Activated CD4-positive, alpha-beta T cell treated with anti-CD3 and anti-CD28 coated beads for 4 hours (primary cell): ENCODE measurements around the gene HOXA1.

Experiments used
- DNase-seq, 2 donors: peaks; one replicate each; pipeline ENCODE4 v3.0.0-alpha.2; 2020

HOXA1 gene

DNA sequence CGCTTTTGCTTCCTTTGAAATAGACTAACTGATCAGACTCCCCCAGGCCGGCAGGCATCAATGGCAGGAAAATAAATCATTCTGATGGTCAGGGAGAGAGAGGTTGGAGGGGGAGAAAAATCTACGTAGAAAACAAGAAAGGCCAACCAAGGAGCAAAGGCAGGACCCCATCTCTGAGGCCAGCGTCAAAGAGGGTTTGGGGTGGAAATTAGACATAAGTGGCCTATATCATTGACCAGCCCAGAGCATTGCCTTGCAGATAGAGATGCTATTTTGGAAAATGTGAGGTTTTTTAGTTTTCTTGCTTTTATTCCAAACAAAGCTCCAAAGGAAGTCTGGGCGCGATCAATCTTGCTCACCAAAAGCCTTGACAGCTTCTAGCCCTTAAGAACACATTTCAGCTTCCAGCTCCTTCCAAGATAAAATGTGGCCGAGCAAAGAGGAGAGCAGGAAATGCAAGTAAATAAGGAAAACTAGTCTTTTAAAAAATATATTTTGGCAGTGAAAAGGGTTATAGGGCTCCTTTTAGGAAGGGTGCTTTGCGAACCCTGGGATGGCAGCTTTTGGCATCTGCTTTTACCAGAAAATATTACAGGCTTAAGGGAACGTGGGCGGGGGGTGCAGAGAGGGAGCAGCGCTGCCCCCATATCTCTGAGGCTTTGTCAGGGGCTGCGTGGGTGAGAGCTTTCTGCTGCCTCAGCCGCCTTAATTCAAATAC lies 8.7 kb upstream of the HOXA1 start:
- DNase-seq, result no peak

DNA sequence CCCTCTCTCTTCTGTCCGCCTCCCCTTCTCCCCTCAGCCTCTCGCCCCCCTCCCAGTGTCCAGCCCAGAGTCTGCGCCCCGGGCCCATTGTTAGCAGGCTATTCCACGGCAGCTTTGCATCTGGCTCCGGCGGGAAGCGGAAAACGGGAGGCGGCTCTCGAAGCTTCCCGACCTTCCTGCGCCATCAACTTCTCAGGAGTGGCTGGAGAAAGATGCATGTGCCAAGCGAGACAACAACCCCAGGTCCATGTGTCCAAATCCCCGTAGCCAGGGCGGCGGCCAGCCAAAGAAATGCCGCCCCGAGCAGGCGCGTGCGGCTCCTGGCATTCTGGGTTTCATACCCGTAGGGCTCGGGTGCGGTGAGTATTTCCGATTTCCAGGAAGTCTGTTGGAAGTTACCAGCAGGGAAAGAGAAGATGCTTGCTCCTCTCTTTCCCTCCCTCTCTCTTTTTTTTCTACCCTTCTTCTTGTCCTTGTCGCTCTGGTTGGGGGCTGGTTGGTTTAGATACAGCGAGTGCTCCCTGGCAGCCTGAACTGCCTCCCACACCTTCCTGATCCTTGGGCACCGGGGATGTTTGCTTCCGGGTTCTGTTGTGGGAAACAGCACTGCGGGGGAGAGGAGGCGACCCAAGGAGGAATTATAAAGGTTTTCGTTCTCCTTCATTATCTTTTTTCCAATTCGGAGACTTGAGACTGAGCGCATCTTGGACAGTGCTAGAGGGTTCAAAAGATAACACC lies 7.9 kb upstream of the HOXA1 start:
- no peak for DNase-seq

DNA sequence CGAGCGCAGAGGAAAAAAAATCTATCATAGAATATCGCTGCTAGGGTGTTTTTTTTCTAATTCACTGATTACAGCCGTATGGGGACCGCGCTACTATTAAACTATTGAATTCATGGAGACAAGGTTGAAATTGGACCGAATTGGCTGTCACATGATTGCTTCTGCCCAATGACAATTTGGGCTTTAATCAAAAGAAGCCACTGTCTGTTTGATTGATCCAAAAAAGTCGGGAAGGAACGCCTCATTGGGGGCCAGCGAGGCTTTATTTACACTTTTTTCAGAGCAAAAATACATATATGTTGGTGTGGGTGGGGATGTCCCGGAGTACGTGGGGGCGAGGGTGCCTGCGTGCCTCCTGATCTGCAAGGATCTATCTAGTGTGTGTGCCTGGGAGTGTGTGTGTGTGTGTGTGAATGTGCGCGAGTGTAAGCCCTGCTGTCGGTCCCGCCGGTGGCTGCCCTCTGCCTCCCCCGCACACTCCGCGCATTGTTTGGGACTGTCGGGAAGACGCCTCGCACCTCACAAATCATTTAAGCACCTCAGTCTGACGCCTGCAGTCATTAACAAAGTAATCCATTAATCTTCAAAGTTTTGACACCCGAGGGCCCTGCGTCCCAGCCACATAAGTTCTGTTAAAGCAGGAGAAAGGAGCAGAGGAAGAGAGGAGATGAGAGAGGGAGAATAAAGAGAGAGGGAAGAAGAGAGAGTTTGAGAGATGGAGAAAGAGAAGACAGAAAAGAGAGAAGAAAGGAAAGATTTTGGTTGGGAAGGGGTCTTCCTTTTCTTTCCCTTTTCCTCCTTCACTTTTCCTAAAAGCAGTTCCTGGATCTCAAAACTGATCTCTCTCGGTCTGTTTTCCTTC lies 7.0 kb upstream of the HOXA1 start, which contains the start of gene HOXA2:
TSS of gene HOXA2 (minus strand) at position 103 of the 862 bp plus-strand sequence. CDS start 183 bp downstream, outside the sequence.
- no peak for DNase-seq

DNA sequence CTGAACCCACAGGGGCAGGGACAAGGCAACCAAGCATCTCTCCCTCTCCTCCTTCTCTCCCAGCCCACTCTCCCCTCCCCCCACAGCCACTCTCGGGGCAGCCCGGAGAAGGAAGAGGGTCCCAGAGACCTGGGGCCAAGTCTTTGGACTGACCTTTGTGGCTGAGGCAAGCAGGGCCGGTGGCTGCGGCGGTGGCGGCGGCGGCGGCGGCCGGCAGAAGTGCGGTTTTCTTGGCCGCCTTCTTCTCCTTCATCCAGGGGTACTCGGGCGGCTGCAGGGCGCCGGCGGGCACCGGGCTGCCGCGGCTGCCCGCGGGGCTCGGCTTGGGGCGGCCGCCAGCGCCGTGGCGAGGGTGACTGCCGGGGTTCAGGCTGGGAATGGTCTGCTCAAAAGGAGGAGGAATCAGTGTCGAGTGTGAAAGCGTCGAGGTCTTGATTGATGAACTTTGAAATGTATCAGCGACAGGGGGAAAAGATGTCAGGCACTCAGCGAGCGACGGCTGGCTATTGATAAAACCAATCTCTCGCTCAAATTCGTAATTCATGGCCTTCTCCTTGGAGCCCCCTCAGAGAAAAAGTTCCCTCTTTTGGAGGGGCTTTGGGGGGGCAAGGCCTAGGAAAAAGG lies 6.3 kb upstream of the HOXA1 start:
- DNase-seq, result no peak

DNA sequence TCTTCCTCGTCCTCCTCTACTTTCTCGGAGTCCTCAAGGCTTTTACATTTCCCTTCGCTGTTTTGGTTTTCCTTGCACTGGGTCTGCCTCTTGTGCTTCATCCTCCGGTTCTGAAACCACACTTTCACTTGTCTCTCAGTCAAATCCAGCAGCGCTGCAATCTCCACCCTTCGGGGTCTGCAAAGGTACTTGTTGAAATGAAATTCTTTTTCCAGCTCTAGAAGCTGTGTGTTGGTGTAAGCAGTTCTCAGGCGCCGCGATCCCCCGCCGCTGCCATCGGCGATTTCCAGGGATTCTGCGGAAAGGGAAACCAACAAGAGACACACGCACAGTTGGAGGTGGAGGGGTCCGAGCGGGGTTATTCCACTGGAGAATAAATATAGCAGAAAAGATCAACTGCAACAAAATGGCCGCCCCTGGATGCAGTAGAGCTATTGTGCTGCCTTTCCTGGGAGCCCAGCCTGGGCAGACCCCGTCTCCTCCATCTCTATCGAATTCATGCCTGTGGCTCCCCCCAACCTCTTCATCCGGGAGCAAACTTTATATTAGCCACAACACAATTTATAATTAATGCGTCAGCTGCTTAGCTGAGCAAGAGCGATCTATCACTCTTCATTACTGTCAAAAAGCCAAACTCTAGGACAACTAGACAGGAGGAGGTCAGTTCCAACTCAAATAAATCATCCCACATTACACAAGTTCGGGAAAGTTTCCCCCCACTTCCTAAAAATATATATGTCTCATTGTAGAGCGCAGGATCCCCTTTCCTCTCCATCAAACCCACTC lies 5.6 kb upstream of the HOXA1 start:
- DNase-seq, result no peak

DNA sequence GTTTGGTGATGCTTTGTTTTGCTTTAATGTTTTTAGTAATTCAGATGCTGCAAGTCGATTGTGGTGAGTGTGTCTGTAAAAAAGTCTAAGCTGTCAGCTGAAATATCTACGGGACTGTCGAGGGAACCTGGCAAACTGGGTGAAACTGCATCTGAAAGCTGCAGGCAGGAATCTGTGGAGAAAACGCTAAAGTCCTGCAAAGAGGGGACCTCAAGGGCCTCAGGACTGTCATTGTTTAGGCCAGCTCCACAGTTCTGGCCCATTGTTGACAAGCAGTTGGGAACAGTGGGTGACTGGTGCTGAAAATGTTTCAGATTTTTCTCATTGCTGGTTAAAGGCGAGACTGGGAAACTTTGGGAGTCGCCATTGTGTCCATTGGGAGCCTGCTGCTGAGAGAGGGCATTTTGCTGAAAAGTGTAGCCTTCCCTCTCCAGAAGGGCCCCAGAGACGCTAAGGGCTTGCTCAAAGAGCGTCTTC lies 4.9 kb upstream of the HOXA1 start:
- no peak for DNase-seq

DNA sequence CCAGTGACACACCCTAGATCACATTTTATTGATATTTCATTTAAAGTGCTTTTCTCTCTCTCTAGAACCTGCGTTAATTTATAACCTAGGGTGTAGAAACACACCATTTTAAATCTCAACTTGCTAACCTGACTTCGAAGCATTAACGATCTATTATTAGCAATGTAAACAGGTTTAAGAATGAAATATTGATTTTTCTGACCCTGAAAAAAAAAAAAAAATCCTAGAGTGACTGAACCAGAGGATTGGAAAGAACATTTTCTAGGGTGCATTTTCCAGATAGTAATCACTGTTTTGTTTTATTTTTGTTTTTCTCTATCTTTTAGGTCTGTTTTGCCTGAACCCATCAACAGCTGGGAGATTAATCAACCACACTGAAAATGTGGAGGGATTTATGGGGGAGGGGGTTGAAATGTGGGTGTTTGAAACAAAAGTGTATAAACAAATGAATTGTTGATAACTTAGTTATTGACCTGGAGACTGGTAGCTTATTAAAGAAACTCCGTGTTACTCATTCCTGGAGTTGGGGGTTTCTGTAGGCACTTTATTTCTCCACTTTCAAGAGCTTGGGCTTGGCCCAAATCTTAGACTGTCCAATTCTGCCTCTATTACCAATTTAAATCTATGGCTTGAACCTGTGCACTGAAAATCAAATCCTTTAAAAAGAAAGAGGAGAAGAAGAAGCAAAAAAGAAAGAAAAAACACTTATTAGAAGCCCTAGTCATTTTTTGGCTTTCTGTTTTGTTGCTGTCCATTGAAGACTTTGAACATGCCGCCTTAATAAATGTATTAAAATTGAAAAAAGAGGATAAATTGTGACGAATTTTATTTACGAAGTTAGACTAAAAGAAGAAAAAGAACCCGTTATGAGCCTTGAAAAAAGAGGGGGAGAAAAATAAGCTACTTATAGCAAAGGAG lies 3.9 kb upstream of the HOXA1 start:
- DNase-seq, result no peak

DNA sequence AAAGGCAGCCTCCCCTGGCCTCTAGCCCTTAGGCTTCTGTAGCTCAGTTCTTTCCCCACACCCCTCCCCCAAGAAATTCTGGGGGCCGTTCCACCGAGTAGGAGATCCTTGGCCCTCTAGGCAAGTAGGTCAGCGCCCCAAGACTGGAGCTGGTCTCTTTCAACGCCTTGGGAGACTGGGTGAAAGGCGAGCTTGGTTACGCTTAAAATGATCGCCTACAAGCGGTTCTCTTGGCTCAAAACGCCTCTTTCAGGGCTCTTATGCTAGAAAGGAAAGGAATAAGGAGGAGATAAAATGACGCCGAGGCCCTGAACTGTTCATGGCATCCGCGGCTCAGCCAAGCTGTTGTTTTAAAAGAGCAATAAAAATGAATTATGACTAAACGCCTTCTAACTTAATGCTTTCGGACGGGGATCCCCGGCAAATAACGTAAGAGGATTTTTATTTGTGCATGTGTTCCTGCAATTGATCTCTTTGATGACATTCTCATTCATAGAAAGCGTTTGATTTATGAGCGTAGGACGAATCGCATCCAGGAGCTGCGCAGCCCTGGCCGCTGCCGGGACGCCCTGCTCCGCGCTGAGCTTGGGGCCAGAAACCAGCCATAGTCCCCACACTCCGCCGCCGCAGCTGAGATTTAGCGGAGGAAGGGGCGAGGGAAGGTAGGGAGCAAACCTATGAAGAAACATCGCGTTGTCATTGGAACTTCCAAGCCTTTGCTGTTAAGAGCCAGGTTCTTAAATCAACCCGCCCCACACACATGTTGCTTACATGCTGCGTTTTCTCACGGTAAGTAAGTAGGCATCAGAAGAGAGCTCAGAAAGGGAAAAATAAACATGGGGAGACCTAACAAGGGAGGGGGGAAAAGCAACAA lies 3.0 kb upstream of the HOXA1 start:
- DNase-seq, result no peak

DNA sequence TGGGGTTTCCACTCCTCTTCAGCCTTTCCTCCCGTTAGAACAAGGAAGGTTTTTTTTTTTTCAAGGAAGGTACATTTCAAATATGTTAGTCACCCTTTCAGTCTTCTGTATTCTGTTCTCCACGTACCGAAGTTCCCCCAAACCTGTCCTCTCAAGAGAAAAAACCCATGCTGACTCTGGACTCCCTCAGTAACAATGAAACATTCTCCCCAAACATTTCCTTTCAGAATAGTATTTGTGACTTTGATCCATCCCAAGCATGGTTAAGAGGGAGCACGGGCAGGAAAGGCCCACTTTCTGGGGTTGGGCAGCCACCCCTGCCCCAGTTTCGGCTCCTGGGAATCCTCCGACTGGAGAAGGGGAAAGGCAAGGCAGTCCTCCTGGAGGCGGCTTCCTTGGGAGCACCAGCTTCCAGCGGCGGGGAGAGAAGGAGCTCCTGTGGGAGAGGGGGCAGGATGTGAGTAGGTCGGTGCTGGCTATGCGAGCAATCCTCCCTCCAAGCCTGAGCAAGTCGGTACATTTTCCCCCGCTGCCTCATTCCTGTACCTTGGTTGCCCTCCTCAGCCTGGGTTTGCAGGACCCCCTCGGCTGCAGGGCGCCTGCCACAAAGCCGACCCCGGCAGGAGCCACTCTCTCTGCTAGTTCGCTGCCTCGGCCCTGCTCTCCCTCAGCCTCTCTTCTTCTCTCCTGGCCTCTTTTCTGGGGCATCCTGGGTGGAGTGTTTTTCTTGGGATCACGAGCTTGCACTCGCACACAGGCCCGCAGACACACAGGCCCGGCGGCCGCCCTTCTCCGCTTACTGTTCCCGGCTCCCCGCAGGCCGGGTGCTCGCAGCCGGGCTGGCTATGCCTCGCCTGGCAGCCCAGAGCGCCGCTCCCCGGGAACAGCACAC lies 2.1 kb upstream of the HOXA1 start:
- DNase-seq, result no peak

DNA sequence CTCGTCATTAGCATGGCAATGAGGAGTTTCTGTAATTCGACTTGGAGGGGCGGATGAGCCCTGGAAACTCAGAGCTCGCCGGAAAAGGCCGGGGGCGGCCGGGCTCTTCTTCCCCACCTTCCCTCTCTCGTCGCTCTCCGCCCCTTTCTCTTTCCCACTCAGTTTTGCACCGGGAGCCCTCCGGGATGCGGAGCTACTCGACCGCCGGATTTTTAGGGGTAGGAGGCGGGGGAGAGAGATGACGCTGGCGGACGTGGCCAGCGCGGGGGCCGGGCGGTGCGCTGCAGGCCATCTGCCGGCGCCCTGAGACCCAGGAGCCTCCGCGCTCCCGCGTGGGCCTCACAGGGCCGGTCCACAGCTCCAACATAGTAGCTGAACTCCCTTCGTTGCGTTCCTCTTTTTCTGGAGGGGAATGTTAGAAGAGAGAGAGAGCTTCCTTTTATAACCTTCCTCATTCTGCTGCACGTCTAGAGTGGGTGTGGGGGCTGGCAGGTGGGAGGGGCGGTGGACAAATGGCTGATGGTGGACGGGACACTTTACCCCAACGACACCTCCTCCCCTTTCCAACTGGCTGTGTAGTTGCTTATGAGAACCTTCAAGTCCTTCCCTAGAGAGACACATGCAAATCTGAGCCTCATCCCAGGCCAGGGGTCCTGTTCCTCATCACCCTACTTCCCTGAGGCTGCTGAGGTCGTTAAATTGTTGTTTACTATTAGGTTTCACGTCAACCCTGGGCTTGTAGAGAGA lies 1.1 kb upstream of the HOXA1 start:
- no peak for DNase-seq

DNA sequence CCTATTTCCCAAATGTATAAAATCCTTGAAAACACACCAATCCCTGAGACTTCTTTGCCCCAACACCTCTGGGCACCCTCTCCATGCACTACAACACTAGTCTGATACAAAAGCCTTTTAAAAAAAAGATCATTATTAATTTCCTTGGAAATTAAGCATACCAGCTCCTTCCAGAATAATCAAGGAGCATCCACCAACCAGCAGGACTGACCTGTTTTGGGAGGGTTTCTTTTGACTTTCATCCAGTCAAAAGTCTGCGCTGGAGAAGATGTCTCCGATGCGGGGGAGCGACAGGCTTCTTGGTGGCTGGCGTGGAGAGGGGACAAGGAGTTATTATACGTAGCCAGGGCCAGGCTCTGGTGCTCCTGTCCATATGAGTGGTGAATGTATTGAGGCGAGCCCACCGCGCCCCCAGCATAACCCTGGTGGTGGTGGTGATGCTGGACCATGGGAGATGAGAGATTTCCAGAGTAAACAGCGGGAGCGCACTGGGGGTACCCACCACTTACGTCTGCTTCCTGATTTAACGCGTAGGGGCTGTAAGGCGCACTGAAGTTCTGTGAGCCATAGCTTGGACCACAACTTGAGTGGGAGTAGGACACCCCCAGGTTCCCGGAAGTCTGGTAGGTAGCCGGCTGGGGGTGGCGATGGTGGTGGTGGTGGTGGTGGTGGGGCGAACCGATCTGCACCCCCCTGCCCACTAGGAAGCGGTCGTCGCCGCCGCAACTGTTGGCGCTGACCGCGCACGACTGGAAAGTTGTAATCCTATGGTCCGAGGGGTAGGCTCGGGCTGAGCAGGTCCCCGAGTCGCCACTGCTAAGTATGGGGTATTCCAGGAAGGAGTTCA lies 527 bp downstream of the HOXA1 start:
- DNase-seq, result peak; percentile 4 to 29

DNA sequence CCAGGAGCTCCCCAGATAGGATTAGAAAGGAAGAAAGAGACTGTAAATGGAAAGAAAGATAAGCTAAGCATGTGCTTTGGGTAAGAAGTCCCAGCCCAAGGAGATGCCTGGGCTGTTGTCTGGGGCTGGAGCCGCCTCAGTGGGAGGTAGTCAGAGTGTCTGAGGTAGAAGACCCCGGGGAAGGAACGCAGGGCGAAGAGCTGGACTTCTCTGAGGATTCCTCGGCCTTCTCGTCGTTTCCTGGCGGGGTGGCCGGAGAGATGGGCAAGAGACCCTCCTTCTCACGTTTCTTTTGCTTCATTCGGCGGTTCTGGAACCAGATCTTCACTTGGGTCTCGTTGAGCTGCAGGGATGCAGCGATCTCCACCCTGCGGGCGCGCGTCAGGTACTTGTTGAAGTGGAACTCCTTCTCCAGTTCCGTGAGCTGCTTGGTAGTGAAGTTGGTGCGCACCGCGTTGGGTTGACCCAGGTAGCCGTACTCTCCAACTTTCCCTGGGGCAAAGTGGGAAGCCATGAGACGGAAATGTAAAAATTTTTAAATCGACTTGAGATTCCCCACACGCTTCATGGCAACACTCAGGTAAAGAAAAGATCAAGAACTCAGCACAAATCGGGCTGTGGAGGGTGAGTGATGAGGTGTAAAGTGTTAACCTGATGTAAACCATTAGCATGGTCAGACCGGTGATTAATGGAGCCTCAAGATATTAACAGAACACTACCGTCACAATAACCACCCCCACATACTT lies 1.3 kb downstream of the HOXA1 start:
- no peak for DNase-seq

DNA sequence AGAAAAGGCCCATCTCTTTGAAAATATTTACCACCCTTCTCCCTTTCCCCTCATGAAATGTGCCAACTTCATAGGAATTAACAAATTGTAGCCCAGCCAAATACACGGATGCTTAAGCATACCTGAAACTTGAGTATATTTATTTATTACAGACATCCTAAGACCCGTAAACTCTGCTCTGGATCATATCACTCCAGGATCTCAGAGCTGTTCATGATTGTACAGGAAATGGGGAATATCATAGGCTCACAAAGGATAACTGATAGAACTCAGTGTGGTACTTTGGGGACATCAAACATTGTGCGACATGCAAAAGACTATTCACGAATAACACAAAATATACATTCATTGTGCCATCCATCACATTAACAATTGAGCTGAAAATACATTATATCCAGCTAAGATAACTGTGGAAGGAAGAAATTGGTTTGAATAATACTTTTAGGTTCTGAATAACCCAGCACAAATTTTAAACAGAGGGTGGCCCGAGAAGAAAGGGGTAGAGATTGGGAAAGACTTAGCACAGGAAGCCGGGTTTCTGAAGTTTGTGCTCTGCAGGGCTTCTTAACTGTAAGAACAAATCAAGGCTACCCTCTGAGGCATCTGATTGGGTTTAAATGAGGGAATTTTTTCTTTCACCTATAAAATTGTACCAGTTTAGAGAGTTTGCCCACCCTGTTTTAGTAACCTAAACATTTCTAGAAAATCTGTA lies 2.5 kb downstream of the HOXA1 start:
- no peak for DNase-seq

DNA sequence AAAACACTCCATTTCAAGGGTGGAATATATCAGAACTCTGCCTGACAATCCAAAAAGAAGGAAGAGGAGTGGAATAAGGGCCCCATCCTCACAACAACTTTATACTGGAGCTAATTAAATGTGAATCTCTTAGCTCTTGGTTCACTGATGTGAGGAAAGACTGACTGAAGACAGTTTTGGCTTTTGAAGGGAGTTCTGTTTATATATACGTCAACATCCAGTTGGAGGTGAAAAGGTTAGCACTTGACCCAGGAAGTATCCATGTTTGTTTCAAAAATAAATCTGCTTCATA lies 3.0 kb downstream of the HOXA1 start:
- no peak for DNase-seq

DNA sequence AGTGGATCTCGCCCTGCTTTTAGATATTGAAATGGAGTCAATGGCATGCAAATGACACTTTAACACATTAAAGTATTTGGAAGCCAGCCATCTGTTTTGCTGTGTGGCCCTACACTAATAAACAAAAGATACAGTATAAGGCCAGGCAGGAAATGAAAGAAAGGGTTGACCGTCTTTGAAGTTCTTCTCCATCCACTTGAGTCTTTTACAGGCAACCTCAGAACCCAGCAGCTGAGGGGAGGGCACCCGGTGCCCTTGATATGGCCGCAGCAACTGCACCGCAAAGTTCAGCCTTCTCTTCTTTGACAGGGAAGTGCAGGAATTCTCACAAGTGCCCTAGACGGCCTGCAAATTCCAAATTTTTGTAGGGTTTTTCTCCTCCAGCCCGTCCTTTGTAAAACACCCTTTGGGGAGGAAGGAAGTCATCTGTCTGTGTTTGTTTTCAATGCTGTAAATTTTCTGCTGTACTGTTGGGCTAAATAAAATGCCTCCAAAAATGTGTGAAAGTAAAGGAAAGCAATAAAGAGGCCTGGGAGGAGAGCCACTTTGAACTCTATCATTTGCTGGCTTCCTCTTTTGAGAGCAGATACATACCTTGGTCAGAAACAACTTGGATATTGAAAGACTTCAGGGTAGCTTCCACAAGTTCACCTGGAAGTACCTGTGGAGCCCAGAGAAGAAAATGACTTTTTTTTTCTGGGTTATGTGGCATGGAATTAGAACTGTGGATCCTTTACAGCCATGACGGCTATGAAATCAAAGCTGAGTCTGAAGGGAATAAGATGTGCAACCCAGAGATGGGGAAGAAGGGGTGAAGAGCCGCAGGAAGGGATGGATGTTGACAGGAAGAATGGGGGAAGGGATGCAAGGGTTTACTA lies 3.6 kb downstream of the HOXA1 start:
- no peak for DNase-seq
